22Rv1 (cell line): Measurements from ENCODE around the gene MAP2K6.

ENCODE experiments used
- ZFX ChIP-seq: fragments of 450-650 bp; IDR thresholded peaks from 2 replicates; pipeline ENCODE4 v1.6.1; 2017; ENCODE audit warnings: antibody characterized with exemption, borderline replicate concordance
- TF ChIP-seq, protein P1 (sequence below): fragments of 450-650 bp; IDR thresholded peaks from 2 replicates; pipeline ENCODE4 v1.5.1; 2017; ENCODE audit warnings: mild to moderate bottlenecking

DNA sequence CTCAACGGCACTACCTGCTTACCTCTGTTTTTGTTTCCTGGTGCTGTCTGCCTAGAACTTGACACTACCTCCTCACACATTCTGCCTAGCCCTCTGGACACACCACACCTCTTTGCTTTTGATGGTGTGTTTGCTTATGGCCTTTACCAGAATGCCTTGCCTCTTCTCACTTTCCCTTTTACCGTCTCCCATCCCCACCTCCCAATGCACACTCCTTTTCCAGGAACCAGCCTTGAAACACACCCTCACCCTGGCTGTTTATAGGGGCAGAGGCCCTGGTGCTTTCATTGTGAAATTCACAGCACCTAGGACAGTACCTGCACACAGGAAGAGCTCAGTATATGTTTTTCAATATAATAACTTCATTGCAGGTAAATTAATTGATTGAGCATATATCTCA is 56.2 kb downstream of the MAP2K6 start:
- TF ChIP-seq, protein P1, sequence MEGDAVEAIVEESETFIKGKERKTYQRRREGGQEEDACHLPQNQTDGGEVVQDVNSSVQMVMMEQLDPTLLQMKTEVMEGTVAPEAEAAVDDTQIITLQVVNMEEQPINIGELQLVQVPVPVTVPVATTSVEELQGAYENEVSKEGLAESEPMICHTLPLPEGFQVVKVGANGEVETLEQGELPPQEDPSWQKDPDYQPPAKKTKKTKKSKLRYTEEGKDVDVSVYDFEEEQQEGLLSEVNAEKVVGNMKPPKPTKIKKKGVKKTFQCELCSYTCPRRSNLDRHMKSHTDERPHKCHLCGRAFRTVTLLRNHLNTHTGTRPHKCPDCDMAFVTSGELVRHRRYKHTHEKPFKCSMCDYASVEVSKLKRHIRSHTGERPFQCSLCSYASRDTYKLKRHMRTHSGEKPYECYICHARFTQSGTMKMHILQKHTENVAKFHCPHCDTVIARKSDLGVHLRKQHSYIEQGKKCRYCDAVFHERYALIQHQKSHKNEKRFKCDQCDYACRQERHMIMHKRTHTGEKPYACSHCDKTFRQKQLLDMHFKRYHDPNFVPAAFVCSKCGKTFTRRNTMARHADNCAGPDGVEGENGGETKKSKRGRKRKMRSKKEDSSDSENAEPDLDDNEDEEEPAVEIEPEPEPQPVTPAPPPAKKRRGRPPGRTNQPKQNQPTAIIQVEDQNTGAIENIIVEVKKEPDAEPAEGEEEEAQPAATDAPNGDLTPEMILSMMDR = no peak
- TF ChIP-seq ZFX = no peak
